Loucy (cell line): ENCODE measurements around the gene EIF1B.

Experiments
- H2AFZ ChIP-seq: fragments of 200-600 bp; sonication (generic); 2 replicates; pipeline ENCODE4 v1.6.0; 2016; ENCODE audit warnings: antibody characterized with exemption, mild to moderate bottlenecking, low read length, moderate library complexity
- H3F3A ChIP-seq: fragments of 200-600 bp; 2 replicates; pipeline ENCODE4 v1.6.0; 2016; ENCODE audit warnings: antibody characterized with exemption, low read depth, mild to moderate bottlenecking
- H3K27me3 ChIP-seq: fragments of 200-600 bp; sonication (generic); 2 replicates; pipeline ENCODE4 v1.6.1; 2014; ENCODE audit warnings: low read length, mild to moderate bottlenecking; ENCODE audit not compliant: insufficient read depth, poor library complexity, severe bottlenecking
- H3K36me3 ChIP-seq: fragments of 200-600 bp; sonication (generic); 2 replicates; pipeline ENCODE4 v1.6.1; 2016; ENCODE audit warnings: low read length; ENCODE audit not compliant: insufficient read depth
- H3K4me1 ChIP-seq: fragments of 200-600 bp; sonication (generic); 2 replicates; pipeline ENCODE4 v1.5.1; 2014; ENCODE audit warnings: low read length, mild to moderate bottlenecking; ENCODE audit not compliant: insufficient read depth, poor library complexity, severe bottlenecking
- H3K4me2 ChIP-seq: fragments of 200-600 bp; sonication (generic); 2 replicates; pipeline ENCODE4 v1.6.0; 2014; ENCODE audit warnings: antibody characterized with exemption, low read length, low read depth, mild to moderate bottlenecking; ENCODE audit not compliant: poor library complexity, severe bottlenecking
- H3K4me3 ChIP-seq: fragments of 200-600 bp; sonication (generic); 2 replicates; pipeline ENCODE4 v1.5.1; 2014; ENCODE audit warnings: low read length, mild to moderate bottlenecking, mixed read lengths; ENCODE audit not compliant: poor library complexity, severe bottlenecking
- H3K79me2 ChIP-seq: fragments of 200-600 bp; sonication (generic); 2 replicates; pipeline ENCODE4 v1.6.1; 2014; ENCODE audit warnings: low read length; ENCODE audit not compliant: insufficient read depth
- H3K9ac ChIP-seq: fragments of 200-600 bp; sonication (generic); 2 replicates; pipeline ENCODE4 v1.6.0; 2014; ENCODE audit warnings: mild to moderate bottlenecking, low read depth, low read length, moderate library complexity; ENCODE audit not compliant: poor library complexity, severe bottlenecking
- H3K9me2 ChIP-seq: fragments of 200-600 bp; sonication (generic); replicated peaks from 2 replicates; pipeline ENCODE4 v1.6.1; 2016; ENCODE audit warnings: low read depth, low read length, mixed read lengths
- H3K9me3 ChIP-seq: fragments of 200-600 bp; sonication (generic); 2 replicates; pipeline ENCODE4 v1.6.1; 2014; ENCODE audit warnings: mild to moderate bottlenecking, antibody characterized with exemption, low read length, low read depth; ENCODE audit not compliant: insufficient read depth
- H4K20me1 ChIP-seq: fragments of 200-600 bp; sonication (generic); 2 replicates; pipeline ENCODE4 v1.6.0; 2014; ENCODE audit warnings: antibody characterized with exemption, low read length, mild to moderate bottlenecking; ENCODE audit not compliant: insufficient read depth, poor library complexity, severe bottlenecking
- EZH2phosphoT487 ChIP-seq: fragments of 200-600 bp; IDR thresholded peaks from 2 replicates; pipeline ENCODE4 v1.6.1; 2018; ENCODE audit warnings: antibody characterized with exemption, mild to moderate bottlenecking, moderate library complexity, borderline replicate concordance
- TF ChIP-seq, protein P1 (sequence below): fragments of 200-600 bp; sonication (generic); conservative IDR thresholded peaks from 2 replicates; pipeline ENCODE4 v1.5.1; 2014; ENCODE audit warnings: mild to moderate bottlenecking, antibody characterized with exemption, low read length

The EIF1B gene

DNA sequence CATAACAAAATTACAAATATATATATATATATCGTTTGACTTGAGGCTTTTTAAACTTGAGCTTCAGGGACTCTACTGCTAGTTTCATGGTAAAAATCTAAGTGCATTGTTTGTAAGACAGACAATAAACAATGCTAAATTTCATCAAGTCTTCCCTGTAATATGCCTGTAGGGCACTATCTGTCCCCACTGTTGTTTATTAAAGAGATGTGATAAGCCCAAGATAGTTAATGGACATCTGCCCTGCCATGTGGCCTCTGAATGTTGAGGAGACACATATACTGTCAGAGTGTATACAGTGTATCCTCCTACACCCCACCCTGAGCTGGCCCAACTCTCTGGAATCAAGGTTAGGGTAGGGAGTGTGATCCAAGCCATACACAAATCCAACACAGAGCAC, 15.1 kb upstream of the EIF1B start:
- 0 out of 2 replicates have a peak, but pooled peaks cover 4% of the 10 kb centered on the region for H3K9me3 ChIP-seq
- H3K4me2 ChIP-seq, result no peak overlapping the region
- no peaks in the 10 kb centered on the region for H3F3A ChIP-seq
- no peak overlapping the region for H3K4me3 ChIP-seq
- H3K27me3 ChIP-seq, result no peaks in the 10 kb centered on the region
- H3K4me1 ChIP-seq, result no peaks in the 10 kb centered on the region
- TF ChIP-seq EZH2phosphoT487, result no peak
- TF ChIP-seq, protein P1, sequence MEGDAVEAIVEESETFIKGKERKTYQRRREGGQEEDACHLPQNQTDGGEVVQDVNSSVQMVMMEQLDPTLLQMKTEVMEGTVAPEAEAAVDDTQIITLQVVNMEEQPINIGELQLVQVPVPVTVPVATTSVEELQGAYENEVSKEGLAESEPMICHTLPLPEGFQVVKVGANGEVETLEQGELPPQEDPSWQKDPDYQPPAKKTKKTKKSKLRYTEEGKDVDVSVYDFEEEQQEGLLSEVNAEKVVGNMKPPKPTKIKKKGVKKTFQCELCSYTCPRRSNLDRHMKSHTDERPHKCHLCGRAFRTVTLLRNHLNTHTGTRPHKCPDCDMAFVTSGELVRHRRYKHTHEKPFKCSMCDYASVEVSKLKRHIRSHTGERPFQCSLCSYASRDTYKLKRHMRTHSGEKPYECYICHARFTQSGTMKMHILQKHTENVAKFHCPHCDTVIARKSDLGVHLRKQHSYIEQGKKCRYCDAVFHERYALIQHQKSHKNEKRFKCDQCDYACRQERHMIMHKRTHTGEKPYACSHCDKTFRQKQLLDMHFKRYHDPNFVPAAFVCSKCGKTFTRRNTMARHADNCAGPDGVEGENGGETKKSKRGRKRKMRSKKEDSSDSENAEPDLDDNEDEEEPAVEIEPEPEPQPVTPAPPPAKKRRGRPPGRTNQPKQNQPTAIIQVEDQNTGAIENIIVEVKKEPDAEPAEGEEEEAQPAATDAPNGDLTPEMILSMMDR, result no peak
- no peaks in the 10 kb centered on the region for H4K20me1 ChIP-seq
- no peaks in the 10 kb centered on the region for H3K9me2 ChIP-seq
- no peak overlapping the region for H2AFZ ChIP-seq
- H3K9ac ChIP-seq, result no peak overlapping the region
- H3K36me3 ChIP-seq, result no peaks in the 10 kb centered on the region
- H3K79me2 ChIP-seq, result no peaks in the 10 kb centered on the region

- H3K9me2 ChIP-seq, result no peaks in the 10 kb centered on the region
- no peak overlapping the region for H3K4me3 ChIP-seq
- no peak for TF ChIP-seq EZH2phosphoT487
- TF ChIP-seq, protein P1, result no peak
These were observed 11.4 kb upstream of the EIF1B start for GRCh38 chr3:40298075-40298474.

DNA sequence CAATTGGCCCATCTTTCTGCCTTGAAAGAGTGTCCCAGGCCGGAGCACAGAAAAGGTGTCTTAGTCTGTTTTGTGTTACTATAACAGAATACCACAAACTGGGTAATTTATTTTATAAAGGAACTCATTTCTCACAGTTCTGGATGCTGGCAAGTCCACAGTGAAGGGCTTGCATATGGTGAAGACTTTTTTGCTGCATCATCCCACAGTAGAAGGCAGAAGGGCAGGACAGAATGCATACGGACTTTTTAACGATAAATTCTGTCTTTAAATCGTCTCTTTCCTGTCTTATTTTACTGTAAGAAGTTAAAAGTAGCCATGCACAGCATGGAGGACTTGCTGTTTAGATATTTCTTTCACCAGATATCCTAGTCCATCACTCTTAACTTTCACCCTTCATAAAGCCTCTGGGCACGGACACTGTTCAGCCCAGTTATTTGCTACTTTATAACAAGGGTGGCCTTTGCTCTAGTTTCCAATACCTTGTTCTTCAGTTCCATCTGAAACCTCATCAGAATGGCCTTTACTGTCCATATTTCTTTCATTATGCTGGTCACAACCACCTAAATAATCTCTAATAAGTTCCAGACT, 10.3 kb upstream of the EIF1B start:
- TF ChIP-seq, protein P1, result no peak
- no peak for TF ChIP-seq EZH2phosphoT487
- H3K4me3 ChIP-seq, result no peak overlapping the region
- no peak overlapping the region for H2AFZ ChIP-seq
- no peaks in the 10 kb centered on the region for H3K36me3 ChIP-seq
- no peaks in the 10 kb centered on the region for H3K79me2 ChIP-seq
- no peaks in the 10 kb centered on the region for H4K20me1 ChIP-seq
- H3K9me2 ChIP-seq, result no peaks in the 10 kb centered on the region
- no peaks in the 10 kb centered on the region for H3F3A ChIP-seq
- H3K4me1 ChIP-seq, result no peaks in the 10 kb centered on the region
- no peaks in the 10 kb centered on the region for H3K9me3 ChIP-seq
- no peaks in the 10 kb centered on the region for H3K27me3 ChIP-seq
- no peak overlapping the region for H3K4me2 ChIP-seq
- no peak overlapping the region for H3K9ac ChIP-seq

More at GRCh38 chr3:40298075-40298474, 11.4 kb upstream of the EIF1B start:
- Histone ChIP-seq H3F3A (no peaks in the 10 kb centered on the region), H3K4me1 (no peaks in the 10 kb centered on the region), H3K79me2 (no peaks in the 10 kb centered on the region), H3K36me3 (no peaks in the 10 kb centered on the region), H3K9ac (no peak overlapping the region), H3K27me3 (no peaks in the 10 kb centered on the region), H4K20me1 (no peaks in the 10 kb centered on the region), H3K4me2 (no peak overlapping the region), H3K9me3 (no peaks in the 10 kb centered on the region), H2AFZ (no peak overlapping the region)
